ENCODE measurements around the gene VSTM2L.

The VSTM2L gene

GRCh38 chr20:37990571-37991151 lies 87.7 kb downstream of the VSTM2L start:
- DNase-seq (ENCODE audit: low read depth) = peak; percentile 95
- H3K4me3 ChIP-seq (ENCODE audit: low read depth, low read length) = no peak overlapping the region
- TF ChIP-seq POLR2A (IDR thresholded peaks at IDR 0.05; ENCODE audit: extremely low read depth, insufficient read length) (no peak), MAX (IDR thresholded peaks at IDR 0.05; ENCODE audit: low read depth, low read length) (peak; percentile 88)

GRCh38 chr20:37991157-37991866 lies 88.4 kb downstream of the VSTM2L start:
- H3K4me3 ChIP-seq (ENCODE audit: low read depth, low read length) = no peak overlapping the region
- peak; percentile 9 for DNase-seq (ENCODE audit: low read depth)
- TF ChIP-seq CTCF (IDR thresholded peaks at IDR 0.05; ENCODE audit: low read depth, low read length) (no peak), MAX (IDR thresholded peaks at IDR 0.05; ENCODE audit: low read depth, low read length) (no peak), POLR2A (IDR thresholded peaks at IDR 0.05; ENCODE audit: extremely low read depth, insufficient read length) (no peak), MYC (IDR thresholded peaks at IDR 0.05; ENCODE audit: low read depth, low read length) (no peak)

GRCh38 chr20:37991908-37992307 lies 89.0 kb downstream of the VSTM2L start:
- TF ChIP-seq POLR2A (IDR thresholded peaks at IDR 0.05; ENCODE audit: extremely low read depth, insufficient read length) = no peak
- TF ChIP-seq MYC (IDR thresholded peaks at IDR 0.05; ENCODE audit: low read depth, low read length) = no peak
- TF ChIP-seq MAX (IDR thresholded peaks at IDR 0.05; ENCODE audit: low read depth, low read length) = no peak
- TF ChIP-seq CTCF (IDR thresholded peaks at IDR 0.05; ENCODE audit: low read depth, low read length) = no peak
- DNase-seq (ENCODE audit: low read depth) = no peak

GRCh38 chr20:37992802-37993409 lies 90.0 kb downstream of the VSTM2L start:
- DNase-seq (ENCODE audit: low read depth) = peak; percentile 89
- TF ChIP-seq POLR2A (IDR thresholded peaks at IDR 0.05; ENCODE audit: extremely low read depth, insufficient read length) (no peak), MYC (IDR thresholded peaks at IDR 0.05; ENCODE audit: low read depth, low read length) (no peak), CTCF (IDR thresholded peaks at IDR 0.05; ENCODE audit: low read depth, low read length) (peak; percentile 42), MAX (IDR thresholded peaks at IDR 0.05; ENCODE audit: low read depth, low read length) (no peak)
- H3K4me3 ChIP-seq (ENCODE audit: low read depth, low read length) = no peak overlapping the region

More at GRCh38 chr20:37991908-37992307, 89.0 kb downstream of the VSTM2L start:
- H3K4me3 ChIP-seq (ENCODE audit: low read depth, low read length) = no peak overlapping the region

GRCh38 chr20:37994512-37994911 lies 91.6 kb downstream of the VSTM2L start:
- TF ChIP-seq POLR2A (IDR thresholded peaks at IDR 0.05; ENCODE audit: extremely low read depth, insufficient read length) (no peak), MAX (IDR thresholded peaks at IDR 0.05; ENCODE audit: low read depth, low read length) (no peak), MYC (IDR thresholded peaks at IDR 0.05; ENCODE audit: low read depth, low read length) (no peak), CTCF (IDR thresholded peaks at IDR 0.05; ENCODE audit: low read depth, low read length) (no peak)
- peak; percentile 13 for DNase-seq (ENCODE audit: low read depth)
- no peak overlapping the region for H3K4me3 ChIP-seq (ENCODE audit: low read depth, low read length)
